NCI-H2171 treated with DMSO at 0.1 percent for 48 hours (cell line): Measurements from ENCODE around the gene PIGN.
A peak's percentile ranks its signal among the peaks of the same experiment; 100 is the strongest.

Experiments used
- DNase-seq: peaks from one replicate; lab custom pipeline; 2025; lab: John Stamatoyannopoulos, UW

The PIGN gene, protein sequence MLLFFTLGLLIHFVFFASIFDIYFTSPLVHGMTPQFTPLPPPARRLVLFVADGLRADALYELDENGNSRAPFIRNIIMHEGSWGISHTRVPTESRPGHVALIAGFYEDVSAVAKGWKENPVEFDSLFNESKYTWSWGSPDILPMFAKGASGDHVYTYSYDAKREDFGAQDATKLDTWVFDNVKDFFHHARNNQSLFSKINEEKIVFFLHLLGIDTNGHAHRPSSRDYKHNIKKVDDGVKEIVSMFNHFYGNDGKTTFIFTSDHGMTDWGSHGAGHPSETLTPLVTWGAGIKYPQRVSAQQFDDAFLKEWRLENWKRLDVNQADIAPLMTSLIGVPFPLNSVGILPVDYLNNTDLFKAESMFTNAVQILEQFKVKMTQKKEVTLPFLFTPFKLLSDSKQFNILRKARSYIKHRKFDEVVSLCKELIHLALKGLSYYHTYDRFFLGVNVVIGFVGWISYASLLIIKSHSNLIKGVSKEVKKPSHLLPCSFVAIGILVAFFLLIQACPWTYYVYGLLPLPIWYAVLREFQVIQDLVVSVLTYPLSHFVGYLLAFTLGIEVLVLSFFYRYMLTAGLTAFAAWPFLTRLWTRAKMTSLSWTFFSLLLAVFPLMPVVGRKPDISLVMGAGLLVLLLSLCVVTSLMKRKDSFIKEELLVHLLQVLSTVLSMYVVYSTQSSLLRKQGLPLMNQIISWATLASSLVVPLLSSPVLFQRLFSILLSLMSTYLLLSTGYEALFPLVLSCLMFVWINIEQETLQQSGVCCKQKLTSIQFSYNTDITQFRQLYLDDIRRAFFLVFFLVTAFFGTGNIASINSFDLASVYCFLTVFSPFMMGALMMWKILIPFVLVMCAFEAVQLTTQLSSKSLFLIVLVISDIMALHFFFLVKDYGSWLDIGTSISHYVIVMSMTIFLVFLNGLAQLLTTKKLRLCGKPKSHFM

GRCh38 chr18:62186774-62187542, at the start of gene PIGN, which contains the start of gene RELCH:
TSS of gene PIGN (minus strand) at chr18:62187056. CDS start at chr18:62161353, 25,703 bp downstream.
TSS of gene RELCH (plus strand) at chr18:62187255. CDS start at chr18:62187506, 251 bp downstream.
- peak; percentile 98 for DNase-seq

DNA sequence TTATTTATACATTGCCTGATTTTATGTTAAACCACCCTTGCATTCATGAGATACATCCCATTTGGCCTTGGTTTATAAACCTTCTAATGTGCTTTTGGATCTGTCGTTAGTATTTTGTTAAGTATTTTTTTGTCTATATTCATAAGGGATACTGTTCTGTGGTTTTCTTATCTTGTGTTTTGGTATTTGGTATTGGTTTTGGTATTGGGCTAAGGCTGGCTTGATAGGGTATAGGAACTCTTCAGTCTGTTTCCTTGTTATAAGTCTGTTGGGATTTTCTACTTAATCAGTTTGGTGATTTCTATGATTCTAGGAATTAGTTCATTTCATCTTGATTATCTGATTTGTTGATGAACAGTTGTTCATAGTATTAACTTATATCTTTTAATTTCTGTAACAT, 49.4 kb upstream of the PIGN start:
- no peak for DNase-seq

DNA sequence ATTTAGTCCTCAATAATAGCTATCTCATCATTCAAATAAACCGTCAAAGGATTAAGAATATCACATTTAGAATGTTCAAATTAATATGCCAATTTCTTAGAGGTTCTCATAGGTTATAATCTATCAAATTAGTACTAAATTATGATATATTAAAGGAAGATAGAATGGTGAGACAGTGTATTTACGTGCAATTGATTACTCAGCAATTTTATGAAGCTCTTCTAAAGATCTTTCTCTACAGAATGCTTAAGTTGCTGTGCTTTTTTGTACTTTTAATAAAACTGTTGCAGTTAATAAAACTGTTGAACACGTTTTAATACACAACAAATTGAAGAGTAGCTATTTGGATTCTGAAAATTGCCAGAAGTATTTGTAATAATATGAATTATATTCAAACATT, 39.2 kb upstream of the PIGN start:
- no peak for DNase-seq

DNA sequence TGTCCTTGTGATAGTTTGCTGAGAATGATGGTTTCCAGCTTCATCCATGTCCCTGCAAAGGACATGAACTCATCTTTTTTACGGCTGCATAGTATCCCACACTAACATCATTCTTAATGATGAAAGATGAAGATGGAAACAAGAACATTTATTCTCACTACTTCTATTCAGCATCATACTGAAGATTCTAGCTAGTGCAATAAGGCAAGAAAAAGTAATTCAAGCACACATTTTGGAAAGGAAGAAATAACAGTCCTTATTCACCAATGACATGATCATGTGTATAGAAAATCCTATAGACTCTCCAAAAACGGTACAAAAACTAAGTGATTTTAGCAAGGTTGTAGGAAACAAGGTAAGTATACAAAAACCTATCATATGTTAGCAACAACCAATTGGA, 37.4 kb upstream of the PIGN start:
- no peak for DNase-seq

DNA sequence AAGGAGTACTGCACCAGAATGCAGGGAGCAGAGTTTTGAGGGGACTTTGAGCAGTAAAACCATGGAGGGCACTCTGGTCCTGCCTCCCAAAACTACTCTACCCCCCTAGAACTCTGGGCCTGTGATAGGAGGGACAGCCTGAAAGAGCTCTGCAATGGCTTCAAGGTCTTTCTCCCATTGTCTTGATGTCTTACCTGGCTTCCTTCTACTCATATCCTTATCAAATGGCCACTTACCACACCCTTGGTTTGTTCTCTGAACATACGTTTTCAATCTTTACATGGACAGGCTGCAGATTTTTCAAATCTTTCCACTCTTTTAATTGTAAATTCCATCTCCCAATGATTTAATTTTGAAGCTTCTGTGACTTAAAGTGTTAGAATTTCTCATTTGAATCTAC, 27.9 kb upstream of the PIGN start:
- no peak for DNase-seq

- DNase-seq: no peak
Measured at GRCh38 chr18:62211325-62211828, 24.5 kb upstream of the PIGN start.

GRCh38 chr18:62210138-62210537, 23.3 kb upstream of the PIGN start:
- DNase-seq: no peak

DNA sequence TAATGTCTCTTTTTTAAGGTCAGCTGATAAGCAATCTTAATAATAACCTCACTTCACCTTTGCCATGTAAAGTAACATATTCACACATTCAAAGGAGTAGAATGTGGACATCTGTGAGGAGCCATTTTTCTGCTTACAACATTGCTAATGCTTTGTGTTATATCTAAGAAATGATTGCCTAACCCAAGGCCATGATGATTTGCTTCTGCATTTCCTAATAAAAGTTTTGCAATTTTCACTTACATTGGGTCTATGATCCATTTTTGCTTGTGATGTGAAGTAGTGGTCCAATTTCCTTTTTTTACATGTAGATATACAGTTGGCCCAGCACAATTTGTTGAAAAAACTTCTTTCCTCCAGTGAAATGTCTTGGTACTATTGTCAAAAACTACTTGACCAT, 22.2 kb upstream of the PIGN start:
- no peak for DNase-seq

- no peak for DNase-seq
Measured at GRCh38 chr18:62206593-62206992, 19.7 kb upstream of the PIGN start.

DNA sequence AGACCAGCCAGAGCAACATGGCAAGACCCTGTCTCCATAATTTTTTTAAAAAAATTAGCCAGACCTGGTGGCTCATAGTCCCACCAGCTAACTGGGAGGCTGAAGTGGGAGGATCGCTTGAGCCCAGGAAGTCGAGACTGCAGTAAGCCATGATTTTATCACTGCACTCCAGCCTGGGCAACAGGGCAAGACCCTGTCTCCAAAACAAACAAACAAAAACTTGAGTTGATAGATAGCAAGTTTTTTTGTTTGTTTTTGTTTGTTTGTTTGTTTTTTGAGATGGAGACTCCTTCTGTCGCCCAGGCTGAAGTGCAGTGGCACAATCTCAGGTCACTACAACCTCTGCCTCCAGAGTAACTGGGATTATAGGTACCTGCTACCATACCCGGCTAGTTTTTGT, 19.0 kb upstream of the PIGN start:
- no peak for DNase-seq

GRCh38 chr18:62201870-62202269, 15.0 kb upstream of the PIGN start:
- DNase-seq: no peak

DNA sequence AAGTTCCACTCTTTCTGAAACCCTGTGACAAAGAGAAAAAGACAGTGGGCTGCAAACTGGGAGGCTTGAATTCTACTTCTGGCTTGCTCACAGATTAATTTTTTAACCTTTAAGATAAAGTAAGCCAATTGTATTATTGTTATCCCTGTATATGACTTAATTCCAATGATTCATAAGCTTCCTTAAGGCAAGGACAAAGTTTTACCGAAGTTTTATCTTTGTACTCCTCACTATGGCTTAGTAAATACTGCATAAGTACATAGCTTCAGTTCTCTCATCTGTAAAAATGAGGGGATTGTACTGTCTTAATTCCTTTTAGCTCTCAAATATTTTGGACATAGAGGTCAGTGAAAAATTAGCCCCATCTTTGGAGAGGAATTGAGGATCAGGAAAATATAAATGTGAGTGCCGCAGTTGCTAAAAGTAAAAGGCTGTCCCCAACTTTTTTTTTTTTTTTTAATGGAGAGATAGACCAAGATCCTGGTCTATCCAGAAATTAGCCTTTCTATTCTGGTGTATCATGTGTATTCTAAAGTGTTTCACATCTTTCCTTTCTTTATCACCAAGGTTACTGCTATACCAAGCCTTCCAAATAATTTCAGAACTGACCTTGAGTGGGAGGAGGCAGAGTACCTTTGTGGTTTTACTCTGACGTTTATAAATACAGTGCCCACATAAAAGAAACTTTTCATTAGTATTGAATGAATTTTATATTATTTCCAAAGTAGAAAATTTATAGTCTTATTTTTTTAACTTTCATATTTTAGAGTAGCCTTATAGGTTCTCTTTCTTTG, 13.5 kb upstream of the PIGN start:
- DNase-seq: no peak

DNA sequence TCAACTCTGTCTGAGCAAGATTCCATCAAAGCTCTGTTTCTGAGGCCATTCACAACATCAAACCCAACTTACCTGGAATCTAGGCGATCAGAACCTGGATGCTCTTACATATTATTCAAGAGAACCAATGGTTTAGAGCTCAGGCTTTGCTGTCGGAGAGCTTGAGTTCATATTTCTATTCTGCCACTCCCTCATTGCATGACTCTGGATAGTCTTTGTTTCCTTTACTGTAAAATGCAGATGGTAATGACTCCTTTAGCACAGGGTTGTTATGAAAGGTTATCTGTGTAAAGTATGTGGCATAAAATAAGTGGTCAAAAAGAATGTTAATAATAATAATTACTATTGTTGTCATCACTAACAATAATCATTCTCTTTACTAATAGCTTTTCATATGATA, 12.8 kb upstream of the PIGN start:
- no peak for DNase-seq

GRCh38 chr18:62198259-62198658, 11.4 kb upstream of the PIGN start:
- no peak for DNase-seq

- DNase-seq: no peak
Measured at GRCh38 chr18:62196980-62197379, 10.1 kb upstream of the PIGN start.

- no peak for DNase-seq
Measured at GRCh38 chr18:62196079-62196478, 9.2 kb upstream of the PIGN start.

DNA sequence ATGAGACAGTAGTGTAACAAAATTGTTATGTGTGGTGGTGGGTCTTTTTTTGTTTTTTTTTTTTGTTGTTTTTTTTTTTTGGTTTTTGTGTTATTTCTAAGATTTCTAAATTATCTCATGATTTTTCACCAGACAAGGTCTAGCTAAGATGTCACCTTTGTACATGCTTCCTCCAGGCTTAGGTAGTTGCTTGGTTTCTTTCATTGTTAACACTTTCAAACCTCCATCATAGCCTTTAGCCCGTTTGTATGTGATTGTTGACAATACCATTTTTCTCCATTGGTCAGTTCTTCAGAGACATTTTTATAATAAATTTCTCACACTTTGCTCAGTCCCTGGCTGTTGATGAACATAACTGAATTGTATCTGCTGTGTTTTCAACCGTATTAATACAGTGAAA, 2.4 kb upstream of the PIGN start:
- DNase-seq: no peak

DNA sequence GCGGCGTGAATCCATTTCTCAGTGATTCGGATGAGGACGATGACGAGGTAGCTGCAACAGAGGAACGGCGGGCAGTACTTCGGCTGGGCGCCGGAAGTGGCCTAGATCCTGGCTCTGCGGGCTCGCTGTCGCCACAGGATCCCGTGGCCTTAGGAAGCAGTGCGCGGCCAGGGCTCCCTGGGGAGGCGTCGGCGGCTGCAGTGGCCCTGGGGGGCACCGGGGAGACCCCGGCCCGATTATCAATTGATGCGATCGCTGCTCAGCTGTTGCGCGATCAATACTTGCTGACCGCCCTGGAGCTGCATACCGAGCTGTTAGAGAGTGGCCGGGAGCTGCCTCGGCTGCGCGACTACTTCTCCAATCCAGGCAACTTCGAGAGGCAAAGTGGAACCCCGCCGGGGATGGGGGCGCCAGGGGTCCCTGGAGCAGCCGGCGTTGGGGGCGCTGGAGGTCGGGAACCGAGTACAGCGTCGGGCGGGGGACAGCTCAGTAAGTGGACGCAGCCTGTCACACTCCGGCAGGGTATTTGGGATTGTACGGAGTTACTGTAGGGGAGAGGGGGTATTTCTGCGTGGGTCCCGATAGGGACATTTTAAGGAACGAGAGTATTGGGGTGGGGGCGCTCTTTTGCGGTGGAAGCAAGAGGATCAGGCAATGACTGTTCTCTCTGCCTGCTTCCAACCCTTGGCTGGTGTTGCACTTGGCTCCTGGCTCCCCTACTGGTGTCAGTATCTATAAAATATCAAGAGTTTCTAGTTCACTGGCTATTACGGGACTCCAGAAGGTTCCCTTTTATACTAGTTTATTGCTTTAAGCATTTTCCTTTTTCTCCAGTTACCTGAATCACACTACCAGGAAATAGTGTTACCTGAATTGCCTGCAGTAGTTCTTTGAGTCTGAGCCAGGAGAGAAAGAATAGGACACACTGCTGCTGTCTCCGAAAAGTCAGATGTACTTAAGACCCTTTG, 971 bp upstream of the PIGN start:
- peak; percentile 39 for DNase-seq

- DNase-seq: peak; percentile 75
Measured at GRCh38 chr18:62186499-62186773, 420 bp downstream of the PIGN start.

DNA sequence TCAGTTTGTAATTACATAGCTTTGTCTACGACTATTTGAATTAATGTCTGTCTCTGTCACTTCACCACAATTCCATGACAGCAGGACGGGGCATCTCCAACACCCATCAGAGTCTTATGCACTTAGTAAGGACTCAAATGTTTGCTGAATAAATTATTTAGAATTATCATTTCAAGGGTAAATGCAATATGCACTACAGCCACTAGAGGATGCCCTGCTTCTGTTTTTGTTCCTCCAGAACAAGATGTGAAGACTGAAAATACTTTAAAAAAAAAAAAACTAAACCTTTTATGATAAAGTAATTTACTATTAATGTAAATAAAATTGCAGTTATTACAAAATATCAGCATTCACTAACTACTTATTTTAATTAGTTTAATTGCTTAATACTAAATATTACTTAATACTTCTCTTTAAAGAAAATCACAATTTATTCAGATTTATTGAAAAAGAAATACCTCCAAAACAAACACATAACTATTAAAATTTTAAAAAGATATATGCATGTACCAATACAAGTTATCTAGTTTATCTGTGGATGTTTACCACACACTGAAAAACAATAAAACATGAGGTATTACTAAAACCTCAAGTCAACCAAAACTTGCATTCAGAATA, 3.2 kb downstream of the PIGN start:
- peak; percentile 63 for DNase-seq
